NCI-H1436 treated with DMSO at 0.1 percent for 48 hours (cell line): ENCODE measurements around the gene ACOT12.

ENCODE experiments used
- DNase-seq: peaks from one replicate; lab custom pipeline; 2025; lab: John Stamatoyannopoulos, UW

ACOT12 gene

DNA sequence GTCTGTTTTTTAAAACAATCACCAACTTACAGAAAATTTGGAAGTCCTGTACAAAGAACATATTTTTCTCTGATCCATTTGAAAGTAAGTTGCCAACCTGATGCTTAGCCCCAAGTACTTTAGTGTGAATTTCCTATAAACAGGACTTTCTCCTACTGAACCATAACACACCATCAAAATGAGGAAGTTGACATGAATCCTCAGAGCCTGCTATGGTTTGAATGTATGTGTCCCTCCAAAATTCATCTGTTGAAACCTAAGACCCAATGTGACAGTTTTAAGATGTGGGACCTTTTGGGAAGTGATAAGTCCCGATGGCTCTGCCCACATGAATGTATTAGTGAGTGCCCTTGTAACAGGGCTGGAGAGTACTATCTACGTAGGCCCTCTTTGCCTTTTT lies 6.4 kb upstream of the ACOT12 start:
- DNase-seq: no peak

DNA sequence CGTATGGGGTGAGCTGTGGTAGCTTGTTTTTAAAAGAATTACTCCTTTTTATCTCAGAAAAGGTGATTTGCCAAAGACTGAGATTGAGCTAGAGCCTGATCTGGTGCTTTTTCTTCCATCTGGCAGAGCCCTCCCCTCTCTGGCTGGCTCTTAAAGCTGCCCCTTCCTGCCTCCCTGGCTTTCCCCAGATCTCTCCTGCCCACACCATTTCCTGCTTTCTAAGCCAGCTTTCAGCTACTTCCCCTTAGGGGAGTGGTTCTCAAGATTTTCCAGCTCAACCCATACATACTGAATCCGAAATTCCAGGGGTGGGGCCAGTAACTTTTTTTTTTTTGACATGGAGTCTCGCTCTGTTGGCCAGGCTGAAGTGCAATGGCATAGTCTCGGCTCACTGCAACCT lies 4.8 kb upstream of the ACOT12 start:
- DNase-seq: no peak

DNA sequence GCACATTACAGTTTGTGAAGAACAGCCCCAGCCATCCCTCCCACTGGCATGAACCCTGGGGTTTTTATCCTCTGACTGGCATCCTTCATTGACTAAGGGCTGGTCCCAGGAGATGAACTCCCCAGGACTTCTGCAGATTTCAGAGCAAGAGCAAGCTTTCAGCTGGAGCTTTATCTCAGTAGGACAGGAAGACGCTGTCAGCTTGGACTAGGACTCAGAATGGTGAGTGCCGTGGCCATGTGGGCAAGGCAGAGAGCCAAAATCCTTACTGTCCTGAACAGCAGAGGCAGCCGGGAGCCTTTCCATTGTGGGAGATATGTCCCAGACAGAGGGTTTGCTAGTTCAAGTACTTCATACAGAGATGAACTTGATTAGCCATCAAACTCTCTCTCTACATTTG lies 3.2 kb upstream of the ACOT12 start:
- no peak for DNase-seq

DNA sequence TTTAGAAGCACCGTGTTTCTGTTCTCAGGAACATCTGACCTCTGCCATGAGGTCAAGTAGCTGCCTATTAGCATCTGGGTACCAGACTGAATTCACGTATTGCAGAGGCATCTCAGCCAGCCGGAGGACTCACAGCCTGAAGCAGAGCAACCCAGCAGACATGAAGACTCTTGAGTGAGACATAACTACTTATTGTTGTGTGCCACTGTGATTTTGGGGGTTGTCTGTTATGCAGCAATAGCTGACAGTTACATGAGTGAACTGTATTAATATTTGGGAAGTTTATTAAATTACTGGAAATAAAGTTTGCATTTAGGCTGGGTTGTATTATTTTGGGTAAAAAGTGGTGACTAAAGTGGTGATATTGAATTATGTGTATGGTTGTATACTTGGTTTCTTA lies 1.3 kb upstream of the ACOT12 start:
- DNase-seq: no peak

DNA sequence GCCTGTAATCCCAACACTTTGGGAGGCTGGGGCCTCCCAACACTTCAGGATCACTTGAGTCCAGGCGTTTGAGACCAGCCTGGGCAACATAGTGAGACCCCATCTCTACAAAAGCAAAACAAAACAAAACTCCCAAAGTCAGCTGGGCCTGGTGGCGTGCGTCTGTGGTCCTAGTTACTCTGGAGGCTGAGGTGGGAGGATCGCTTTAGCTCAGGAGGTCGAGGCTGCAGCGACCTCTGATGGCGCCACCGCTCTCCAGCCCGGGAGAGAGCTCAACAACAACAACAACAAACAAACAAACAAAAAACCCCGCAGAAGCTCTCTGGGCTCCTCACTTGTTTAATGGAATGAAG lies 528 bp downstream of the ACOT12 start:
- DNase-seq: no peak

DNA sequence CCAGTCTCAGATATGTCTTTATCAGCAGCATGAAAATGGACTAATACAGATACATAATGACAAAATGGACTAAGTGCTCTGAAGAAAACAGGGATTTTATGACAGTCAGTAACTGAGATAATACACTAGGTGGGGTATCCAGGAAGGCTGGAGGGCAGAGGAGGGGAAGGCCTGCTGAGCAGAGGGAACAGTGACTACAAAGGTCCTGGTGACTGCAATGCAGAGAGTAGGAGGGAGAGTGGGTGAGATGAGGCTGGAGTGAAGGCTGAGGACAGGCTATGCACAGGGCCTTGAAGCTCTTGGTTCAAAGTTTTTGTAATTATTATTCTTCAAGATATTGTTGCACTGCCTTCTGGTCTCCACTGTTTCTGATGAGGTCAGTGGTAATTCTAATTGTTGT lies 4.9 kb downstream of the ACOT12 start:
- no peak for DNase-seq

DNA sequence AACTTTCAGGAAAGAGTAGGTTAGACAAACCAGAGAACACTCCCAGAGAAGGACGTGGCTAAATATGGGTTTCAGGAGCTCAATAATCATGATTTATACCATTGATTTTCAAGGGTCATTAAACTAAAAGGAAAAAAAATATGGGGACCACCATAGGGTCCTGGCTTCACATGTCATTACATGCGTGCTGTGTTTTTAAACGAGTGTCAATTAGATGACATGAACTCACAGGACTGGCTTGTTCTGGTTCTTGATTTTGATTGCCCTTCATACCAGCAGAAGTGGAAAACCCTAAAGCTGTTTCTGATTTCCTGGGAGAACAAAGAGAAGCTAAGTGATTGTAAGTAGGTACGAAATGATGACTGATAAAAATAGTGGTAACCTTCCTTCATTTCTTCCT lies 5.8 kb downstream of the ACOT12 start:
- DNase-seq: no peak

DNA sequence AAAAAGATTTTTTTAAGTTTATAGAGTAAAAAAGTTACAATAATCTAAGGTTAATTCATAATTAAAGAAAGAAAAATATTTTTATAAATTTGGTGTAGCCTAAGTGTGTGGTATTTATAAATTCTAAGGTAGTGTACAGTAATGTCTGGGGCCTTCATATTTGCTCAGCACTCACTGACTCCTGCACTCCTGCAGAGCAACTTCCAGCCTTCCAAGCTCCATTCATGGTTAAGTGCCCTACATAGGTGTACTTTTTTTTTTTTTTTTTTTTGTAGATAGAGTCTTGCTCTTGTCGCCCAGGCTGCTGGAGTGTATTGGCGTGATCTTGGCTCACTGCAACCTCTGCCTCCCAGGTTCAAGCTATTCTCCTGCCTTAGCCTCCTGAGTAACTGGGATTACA lies 10.1 kb downstream of the ACOT12 start:
- no peak for DNase-seq

DNA sequence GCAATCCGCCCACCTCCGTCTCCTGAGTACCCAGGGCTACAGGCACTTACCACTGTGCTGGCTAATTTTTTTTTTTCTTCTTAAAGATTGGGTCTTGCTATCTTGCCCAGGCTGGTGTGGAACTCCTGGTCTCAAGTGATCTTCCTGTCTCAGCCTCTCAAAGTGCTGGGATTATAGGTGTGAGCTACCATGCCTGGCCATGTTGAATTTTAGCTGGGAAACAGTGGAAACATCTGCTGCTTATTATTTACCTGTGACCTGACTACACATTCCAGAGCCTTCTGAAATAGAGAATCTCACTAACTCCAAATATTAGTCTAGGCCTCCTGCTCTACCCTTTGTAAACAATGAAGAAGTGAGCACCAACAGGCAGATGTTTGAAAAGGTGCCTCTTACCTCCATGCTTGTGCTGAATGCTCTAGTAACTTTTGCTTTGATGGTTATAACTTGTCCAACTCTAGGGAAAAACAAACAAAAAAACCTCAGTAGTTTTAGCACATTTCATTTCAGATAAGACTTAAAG lies 22.5 kb downstream of the ACOT12 start:
- no peak for DNase-seq

DNA sequence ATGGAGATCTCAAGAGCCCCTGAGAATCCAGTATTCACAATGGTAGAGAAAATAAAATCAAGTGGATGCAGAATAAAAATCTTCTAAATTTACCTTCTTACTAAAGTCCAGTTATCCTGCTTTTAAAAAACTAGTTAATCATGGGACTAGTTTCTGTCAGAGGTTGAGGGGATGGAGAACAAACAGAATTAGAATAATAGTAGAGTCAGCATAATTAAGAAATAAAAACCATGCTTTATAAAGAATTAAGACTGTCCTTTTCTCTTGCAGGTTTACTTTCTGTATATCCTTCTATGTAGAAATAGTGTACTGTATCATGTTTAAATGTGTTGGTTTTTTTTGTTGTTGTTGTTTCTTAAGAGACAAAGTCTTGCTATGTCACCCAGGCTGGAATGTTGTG lies 23.0 kb downstream of the ACOT12 start:
- no peak for DNase-seq

DNA sequence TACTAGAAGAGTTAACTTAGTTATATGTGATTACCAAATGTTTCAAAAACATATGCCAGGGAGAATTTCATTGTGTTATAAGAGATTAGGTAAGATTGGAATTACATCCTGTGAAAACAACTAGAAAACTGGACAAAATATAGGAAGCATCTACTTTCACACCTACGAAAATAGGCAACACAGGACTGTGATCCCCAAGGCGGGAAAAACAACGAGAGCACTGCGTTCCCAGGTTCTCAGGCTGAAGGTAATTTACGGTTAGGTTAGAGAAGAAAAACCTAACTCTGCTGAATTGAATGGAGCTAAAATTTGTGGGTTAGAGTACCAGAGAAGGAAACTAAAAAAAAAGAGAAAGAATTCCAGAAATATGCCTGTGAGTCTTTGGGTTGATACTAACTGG lies 28.4 kb downstream of the ACOT12 start:
- no peak for DNase-seq

DNA sequence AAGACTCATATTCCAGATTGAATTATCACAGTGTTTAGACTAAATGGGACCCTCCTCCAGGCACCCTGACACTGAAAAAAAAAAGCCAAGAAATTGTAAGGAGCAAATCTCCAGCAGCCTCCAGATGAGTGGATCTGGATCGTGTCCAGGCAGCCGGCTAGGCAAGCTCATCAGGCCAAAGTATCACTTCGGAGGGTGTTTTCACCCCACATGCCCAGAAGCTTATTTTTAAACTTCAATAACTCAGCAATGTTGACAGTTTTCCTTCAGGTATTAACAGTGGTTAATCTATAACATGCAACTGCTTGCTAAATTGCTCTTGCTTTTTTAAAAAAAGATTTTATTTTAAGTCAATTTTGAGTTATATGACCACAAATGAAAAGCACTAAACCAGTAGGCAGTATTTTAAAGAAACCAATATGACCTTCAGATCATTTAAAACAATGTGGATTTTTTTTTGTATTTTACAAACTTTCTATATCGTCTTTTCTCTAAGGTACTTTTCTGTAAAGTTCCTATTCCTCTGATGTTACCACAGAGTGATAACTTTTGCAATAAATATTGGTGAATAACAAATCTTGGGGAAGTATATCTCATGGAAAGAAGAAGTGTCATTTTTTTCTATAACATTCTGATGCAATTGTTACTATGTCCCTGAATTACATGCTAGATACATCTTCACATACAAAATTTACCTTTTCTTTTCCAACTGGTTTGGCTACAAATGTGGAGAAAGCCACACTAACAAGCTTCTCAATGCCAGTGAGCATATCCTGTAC lies 30.7 kb downstream of the ACOT12 start:
- no peak for DNase-seq

DNA sequence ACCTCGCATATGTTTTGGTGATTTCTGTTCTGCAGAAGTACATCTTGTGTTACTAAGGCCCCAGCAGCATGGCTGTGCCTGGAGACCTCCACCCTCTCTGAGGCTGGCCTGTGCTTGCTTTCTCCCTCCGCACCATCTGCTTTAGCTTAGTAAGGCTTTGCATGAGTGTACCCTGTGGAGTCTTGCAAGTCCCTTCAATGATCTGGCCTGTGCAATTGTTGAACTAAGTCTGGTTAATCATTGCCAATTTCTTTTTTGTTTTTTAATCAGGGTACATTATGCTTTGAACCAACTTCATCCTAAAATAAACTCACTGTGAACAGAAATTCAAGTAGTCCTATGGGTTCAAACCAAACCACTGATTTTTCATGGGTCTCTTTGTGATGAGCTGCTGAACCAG lies 32.3 kb downstream of the ACOT12 start:
- no peak for DNase-seq

DNA sequence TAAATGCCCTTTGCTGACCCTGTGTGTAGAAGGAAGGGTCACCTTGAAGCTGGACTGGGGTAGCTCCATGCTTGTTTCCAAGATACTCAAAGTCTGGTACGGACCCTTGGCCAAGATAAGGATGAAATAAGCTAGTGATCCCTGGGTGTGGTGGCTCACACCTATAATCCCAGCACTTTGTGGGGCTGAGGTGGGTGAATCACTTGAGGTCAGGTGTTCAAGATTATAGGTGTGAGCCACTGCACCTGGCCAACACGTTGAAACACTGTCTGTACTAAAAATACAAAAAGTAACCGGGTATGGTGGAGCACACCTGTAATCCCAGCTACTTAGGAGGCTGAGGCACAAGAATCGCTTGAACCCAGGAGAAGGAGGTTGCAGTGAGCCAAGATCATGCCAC lies 33.3 kb downstream of the ACOT12 start:
- no peak for DNase-seq

DNA sequence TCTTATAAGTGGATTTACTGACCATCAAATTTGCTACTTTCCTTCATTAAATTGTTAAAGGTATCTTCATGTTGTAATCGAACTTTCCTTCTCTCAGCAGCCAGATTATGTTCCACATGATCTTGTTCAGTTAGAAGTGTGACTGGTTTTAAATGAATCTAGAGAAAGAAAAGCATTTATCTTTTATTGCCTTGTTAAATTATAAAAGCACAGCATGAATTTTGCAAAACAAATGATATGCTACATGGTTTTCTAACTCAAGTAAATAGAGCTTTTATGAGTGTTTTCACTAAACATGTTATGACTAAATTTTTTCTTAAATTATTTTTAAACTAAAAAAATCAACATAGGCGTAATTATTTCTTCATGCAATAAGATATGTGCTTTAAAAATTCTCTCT lies 34.1 kb downstream of the ACOT12 start:
- no peak for DNase-seq

DNA sequence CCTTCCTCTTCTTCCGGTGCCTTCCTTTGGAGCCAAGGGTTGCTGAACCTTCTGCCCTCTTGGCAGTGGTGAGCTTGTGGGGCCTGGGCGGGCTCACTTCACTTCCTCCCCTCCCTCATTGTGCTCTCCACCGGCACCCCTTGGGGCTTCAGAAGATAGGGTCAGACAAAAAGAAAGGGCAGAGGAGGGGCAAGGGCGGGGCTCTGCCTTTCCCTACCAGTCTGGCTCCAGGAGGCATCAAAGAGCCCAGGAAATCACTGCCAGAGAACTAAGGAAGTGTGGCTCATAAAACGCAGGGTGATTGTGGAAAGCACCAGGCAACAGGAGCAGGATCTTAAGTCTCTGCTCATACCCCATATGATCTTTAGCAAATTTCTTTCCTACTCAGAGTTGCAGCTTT lies 34.8 kb downstream of the ACOT12 start:
- DNase-seq: no peak

DNA sequence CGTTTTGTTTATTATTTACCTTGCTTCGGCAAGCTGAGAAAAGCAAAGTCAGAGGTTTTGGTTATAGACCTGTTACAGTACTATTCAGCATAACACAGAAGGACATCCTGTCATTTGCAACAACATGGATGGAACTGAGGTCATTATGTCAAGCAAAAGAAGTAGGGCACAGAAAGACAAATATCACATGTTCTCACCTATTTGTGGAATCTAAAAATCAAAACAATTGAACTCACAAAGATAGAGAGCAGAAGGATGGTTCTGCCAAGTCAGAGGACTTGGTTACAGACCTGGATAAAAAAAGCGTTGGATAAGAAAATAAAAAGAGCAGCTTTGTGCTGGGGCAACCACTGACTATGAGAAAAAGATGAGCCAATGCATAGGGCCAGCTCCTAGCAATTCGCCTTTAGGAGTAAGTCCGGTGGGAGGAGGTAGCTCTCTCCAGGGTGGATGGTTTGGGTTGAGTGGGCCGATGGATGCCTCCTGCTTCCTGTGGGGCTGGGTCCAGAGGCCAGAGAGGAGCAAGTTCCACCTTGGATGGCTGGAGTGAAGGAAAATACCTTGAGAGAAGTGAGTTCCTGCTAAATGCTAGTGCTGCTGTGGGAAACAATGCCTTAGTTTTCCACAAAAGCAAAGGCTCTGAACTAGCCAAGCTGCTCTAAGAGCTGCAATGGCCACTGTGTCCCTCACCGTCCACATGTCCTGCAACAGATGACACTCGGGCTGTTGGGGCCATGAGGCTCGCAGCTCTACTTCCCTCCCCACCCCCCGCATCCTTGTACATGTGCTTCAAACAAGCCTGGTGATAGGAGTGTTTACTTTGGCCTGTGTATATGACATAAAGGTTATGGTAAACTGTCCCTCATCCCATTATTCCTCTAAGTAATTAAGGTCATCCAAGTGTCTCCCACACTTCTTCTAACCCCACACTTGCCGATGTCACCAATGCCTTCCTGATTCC lies 38.4 kb downstream of the ACOT12 start:
- DNase-seq: no peak

DNA sequence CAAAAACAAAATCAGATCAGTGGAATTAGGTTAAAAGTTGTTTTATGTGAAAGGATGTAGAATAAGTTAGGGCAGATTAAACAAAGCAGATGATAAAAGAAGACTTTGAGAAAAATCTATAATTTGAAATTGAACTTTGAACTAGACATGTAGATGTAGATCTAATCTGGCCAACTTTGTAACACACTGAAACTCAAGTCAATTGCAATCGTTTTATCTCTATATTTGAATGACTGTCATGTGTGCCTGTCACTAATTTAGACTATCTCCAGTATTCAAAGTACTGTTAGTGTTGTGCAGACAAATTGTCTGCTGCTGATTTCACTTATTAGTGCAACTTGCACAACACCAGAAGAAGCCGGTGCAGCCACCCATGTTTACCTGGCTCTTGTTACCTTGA lies 39.8 kb downstream of the ACOT12 start:
- DNase-seq: no peak

DNA sequence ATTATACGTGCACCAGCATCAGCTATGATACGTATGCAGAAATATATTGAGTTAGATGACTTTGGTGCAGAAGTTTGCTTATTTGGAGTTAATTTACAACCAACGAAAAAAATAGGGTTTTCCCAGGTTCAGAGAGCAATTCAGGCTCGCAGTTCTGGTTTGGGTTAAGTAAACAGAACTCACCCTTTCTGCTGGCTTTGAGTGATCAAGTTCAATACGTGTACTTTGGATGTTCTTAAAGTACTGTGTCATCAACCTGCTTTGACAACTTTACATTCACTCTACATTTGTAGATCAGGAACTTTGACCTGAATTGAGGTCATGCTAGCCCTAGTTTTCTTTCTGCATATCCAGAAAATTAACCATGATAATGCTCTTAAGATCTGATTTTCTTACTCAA lies 40.7 kb downstream of the ACOT12 start:
- DNase-seq: no peak

DNA sequence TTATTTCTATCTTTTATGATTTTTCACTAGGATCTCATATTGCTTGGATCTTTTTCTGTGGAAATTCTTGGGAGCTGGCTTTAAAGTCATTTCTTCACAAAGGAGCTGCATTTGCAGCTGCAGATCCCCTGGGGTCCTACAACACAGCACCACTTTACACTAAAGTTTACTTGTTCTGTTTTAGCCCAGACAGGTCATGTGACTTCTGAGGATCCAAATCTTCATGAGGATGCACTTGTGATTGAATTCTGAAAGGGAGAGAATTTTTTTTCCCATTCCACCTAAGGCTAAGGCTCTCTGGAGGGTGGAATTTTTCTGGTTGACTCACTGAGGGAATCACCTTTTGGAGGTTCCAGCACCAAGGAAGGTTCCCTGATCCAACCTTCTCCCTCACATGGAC lies 43.4 kb downstream of the ACOT12 start:
- DNase-seq: no peak

DNA sequence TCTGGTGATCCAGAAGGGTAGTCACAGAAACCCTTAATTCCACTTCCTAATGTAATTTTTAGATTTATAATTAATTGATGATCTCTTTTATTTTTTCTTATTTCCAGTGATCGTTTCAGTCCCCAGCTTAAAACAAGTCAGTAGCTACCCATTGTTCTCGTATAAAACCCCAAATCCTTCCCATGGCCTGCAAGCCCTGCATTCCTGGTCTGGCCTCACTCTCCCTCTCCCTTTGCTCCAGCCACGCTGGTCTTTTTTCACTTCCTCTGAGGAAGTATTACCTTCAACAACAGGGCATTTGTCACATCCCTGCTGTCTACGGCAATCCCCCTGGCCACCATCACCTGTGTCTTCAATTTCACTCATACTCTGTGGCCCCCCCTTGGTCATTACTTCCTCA lies 44.8 kb downstream of the ACOT12 start:
- no peak for DNase-seq

DNA sequence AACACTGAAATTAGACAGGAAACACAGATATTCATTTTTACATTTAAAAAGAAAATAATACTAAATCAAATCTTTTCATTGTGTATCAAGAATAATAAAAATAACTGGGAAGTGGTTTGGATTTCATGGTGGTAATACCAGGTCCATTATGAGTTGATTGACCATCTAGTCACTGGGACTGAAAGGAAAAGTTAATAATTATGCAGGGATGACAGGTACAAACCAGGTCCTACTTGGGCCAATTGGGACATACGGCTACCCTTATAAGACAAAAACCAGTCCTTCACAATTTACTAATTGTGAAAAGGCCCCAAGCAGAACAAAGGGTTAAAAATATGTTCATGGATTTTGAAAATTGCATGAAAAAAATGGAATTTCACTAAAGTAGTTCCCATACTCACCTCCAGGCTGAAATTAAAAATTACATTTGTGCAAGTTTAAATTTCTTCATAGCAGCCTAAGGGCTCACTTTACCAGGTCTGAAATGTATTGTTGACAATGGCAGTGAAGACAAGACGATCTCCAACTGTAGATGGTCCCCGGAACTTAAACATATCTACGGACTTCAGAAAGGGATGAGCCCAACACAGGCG lies 48.4 kb downstream of the ACOT12 start:
- no peak for DNase-seq

DNA sequence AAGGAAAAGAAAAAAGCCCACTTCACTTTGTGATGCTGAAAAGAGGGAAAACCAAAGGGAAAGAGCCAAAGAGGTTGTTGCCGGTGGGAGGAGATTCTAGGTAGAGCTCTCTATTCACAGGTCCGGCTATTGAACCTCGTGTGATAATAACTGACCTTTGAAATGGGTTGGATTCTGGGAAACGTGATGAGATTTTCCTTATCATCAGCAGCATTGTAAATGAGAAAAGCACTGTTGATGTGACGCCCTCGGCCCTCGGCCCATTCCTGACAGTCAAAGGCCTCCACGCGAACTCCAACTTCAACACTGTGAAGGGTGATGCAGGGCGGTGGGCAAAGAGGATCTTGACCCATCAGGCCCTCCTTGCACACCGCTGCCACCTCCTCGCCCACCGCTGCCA lies 49.2 kb downstream of the ACOT12 start:
- DNase-seq: no peak
